Stimulated activated CD8-positive, alpha-beta memory T cell treated with anti-CD3 and anti-CD28 coated beads, Interleukin-4, amount 100 ng/mL, for 4 hours (primary cell): ENCODE data around the gene RPS2.
A peak's percentile ranks its signal among the peaks of the same experiment; 100 is the strongest.

Source experiments
- DNase-seq, 2 donors: peaks; one replicate each; pipeline ENCODE4 v3.0.0-alpha.2; 2020; ENCODE audit warnings: low read depth in 2 of 2, low spot score in 1 of 2

The RPS2 gene

DNA sequence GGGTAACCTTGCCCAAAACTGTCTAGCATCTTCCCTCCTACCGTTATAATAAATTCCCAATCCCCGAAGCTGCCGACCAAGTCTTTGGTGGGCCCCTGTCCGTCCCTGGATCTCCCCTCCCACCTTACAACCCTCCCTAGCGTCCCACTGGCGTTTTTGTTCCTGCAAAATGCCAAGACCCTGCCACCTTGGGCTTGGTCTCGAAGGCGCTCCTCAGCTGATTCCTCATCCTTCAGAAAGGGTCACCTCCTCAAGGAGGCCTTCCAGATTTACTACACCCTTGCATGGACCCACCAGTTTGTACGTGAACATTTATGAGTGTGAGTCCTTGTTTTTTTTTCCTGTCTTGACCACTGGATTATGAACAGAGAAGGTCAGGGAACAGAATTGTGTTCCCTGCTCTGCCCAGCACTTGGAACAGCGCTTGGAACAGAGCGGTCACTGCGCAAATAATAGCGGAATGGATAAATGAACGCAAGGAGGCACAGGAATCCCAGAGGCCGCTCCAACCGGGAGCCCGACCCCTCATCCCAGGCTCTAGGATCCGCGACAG is 18.4 kb upstream of the RPS2 start:
- no peak for DNase-seq

DNA sequence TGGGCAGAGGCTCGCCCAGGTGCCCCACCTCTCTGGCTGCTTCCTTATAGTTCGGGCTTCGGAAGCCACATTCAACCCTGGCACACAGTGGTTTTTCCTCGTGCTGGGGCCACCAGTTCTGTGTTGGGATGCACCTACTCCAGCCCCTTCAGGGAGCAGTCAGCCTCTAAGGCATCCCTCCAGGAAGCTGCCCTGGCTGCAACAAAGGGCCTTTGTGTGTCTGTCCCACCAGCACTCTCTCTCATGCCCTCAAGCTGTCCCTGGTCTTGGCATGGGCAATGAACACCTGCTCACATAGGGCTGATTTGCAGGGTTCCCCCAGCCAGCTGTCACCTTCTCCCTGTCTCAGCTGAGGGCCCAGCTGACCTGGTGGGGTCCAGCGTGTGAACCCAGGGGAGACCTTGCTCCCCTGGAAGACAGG is 17.4 kb upstream of the RPS2 start:
- DNase-seq = no peak

- DNase-seq = no peak
These were observed 16.8 kb upstream of the RPS2 start, which contains the start of gene NOXO1 for GRCh38 chr16:1981398-1981836. Gene NOXO1 (minus strand): TSS chr16:1981469. CDS start chr16:1981179, 290 bp downstream.

DNA sequence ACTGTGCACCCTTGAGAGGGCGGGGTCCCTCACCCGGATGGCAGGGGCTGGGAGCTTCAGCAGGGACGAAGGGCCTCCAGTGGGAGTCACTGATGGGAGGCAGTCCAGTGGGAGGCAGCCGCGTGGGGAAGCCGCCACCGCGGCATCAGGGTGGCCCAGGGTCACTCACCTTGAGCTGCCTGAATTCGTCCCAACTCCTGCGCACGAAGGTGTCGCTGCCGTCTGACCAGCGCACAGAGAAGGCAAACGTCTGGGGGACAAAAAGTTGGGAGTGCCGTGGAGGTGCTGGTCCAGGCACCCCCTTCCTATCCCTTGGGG is 16.1 kb upstream of the RPS2 start:
- DNase-seq = no peak

DNA sequence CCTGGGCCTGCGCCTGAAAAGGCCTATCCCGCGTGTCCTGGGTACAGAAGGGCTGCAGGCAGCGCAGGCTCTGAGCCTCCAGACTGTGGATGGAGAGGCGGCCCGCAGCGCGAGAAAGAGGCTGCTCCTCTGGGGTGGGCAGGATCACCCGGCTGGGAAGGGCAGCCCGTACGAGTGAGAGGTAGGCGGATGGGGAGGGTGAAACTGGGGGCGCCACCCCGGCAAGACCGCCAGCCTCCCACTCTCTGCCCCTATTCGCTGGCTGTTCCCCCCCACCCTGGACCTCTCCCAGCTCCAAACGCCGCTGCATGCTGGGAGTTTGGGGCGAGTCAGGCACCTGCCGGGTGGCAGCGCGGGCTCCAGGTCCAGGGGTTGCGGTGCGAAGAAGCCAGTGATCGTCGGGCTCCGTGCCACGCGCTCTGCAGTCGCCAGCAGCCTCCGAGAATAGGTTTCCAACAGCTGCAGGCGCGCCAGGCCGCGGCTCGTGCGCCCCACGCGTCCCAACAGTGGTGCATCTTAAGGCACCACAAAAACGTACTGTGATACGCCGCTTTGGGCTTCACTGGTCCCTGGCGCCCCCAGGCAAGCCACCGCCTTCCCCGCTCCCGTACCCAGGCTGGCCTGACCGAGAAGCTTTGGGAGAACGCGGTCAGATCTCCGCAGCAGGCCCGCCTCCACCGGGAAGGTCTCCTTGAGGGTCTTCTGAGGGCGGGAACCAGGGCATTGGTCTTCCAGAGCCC is 15.6 kb upstream of the RPS2 start:
- no peak for DNase-seq

DNA sequence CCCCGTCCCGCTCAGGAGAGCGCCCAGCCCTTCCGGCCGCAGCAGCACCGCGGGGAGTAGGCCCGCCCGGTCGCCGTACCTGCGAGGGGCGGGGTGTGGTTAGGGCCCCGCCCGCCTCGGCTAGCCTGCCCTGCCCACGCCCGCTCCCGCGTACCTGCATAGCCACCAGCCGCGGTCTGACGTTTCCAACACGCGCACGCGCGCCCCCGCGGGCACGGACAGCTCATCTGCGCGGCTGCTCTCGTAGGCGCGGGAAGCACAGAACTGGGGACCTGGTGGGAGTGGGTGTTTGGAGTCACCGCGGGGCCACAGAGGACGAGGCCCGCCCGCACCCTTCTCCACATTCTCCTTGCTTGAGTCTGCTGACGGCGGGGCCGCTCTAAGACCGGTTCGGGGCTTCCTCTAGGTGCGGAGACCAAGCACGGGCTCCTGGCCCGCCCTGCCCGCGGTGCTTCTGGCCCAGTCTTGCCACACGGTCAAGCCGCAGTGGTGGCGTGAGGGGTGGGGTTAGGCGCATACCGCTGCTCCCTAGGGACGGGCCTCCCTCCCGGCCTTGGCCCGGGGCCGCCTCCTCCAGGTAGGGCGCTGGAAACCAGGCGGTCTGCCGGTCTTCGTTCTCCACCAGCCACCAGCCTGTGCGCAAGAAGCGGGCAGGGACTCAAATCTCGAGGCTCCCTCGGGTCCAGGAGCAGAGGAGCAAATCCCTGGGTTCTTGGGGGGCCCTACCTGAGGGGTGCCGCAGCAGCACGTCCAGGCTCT is 14.8 kb upstream of the RPS2 start:
- DNase-seq = no peak

DNA sequence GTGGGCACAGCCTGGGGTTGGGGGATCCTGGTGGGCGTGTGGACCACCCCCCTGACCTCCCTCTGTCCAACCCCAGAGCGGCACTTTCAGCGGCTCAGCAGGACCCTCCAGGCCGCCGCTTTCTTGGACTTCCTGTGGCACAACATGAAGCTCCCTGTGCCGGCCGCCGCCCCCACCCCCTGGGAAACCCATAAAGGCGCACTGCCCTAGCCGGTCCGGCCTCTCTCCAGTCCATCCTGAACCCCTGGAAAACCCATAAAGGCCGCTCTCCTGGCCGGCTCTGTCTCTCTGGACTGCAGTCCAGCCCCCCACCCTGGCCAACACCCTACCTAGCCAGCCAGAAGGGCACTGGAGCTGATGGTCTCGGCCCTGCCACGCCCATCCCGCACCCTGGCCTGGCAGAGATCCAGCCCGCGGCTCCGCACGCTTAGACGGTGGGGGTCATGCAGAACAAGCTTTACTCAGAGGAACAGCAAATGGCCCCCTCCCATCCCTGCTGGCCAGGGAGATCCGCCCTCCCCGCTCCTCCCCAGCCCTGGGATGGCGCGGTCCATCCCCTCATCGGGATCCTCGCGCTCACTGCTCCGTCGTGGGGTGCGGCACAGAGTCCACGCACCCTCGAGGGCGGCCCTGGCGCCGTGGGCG is 14.0 kb upstream of the RPS2 start:
- no peak for DNase-seq

DNA sequence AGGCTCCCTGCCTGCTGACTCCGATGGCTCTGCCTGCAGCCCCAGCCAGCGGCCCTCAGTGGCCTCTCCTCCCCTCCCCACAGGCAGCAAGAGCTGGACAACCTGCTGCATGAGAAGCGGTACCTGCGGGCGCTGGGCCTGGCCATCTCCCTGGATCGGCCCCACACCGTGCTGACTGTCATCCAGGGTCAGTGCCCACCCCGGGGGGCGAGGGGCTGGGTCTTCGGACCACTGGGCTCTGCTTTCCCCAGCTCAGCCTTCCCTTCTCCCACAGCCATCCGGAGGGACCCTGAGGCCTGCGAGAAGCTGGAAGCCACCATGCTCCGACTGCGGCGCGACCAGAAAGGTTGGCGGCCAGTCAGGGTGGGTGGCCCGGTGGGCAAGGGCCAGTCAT is 13.2 kb upstream of the RPS2 start:
- DNase-seq = no peak

GRCh38 chr16:1976951-1977874 is 12.6 kb upstream of the RPS2 start:
- no peak for DNase-seq

GRCh38 chr16:1976216-1976520 is 11.5 kb upstream of the RPS2 start:
- DNase-seq = no peak

- DNase-seq = no peak
These were observed 11.0 kb upstream of the RPS2 start for GRCh38 chr16:1975432-1976215.

- no peak for DNase-seq
These were observed 9.8 kb upstream of the RPS2 start for GRCh38 chr16:1974157-1975070.

GRCh38 chr16:1973461-1974156 is 9.0 kb upstream of the RPS2 start:
- no peak for DNase-seq

- DNase-seq = no peak
These were observed 7.9 kb upstream of the RPS2 start for GRCh38 chr16:1972490-1972877.

GRCh38 chr16:1971796-1972489 is 7.3 kb upstream of the RPS2 start, which contains the start of gene TBL3:
Gene TBL3 (plus strand): TSS chr16:1972053. CDS start chr16:1972165, 112 bp downstream.
- DNase-seq = peak; percentile 89 to 94

DNA sequence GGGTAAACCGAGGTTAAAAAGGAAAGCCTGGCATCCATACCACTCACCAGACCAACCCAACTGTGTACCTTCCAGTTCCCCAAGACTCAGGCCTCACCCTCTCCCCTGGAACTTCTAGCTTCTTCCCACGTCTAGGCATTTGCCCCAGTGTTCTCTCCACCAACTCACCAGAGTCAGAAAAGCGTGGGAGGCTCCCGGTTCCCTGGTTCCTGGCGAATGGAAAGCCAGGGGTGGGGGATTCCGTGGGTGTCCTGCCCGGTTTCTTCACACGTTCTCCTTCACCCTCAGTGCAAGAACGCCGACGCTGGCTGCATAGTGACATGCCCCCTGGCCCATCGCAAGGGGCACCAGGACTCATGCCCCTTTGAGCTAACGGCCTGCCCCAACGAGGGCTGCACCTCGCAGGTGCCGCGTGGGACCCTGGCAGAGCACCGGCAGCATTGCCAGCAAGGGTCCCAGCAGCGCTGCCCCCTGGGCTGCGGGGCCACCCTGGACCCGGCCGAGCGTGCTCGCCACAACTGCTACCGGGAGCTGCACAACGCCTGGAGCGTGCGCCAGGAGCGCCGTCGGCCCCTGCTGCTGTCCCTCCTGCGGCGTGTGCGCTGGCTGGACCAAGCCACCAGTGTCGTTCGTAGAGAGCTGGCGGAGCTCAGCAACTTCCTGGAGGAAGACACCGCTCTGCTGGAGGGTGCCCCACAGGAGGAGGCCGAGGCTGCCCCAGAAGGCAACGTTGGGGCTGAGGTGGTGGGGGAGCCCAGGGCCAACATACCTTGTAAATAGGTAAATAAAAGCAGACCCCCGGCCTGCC is 3.7 kb upstream of the RPS2 start:
- no peak for DNase-seq

DNA sequence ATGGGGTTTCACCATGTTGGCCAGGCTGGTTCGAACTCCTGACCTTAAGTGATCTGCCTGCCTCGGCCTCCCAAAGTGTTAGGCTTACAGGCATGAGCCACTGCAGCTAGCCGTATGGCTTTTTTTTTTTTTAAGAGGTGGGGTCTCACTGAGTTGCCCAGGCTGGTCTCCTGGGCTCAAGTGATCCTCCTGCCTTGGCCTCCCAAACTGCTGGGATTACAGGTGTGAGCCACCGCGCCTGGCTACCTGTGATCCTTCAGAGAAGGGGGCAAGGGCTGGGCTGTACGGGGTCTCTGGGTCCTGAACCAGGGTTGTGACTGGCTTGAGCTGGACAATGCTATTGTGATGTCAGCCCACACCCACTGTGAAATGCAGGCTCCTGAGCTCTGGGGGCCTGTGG is 1.8 kb upstream of the RPS2 start, which contains the start of gene RNF151:
RNF151 (plus strand) TSS at position 397 of the 400 bp plus-strand sequence. CDS start 26 bp downstream, outside the sequence.
- no peak for DNase-seq
